ENCODE data around the gene USP10. TPM values are rescaled to one million over a fixed set of nuclear protein-coding genes. Genes with fewer than 3 reads are reported as not detected.

Gene USP10
- polyA plus RNA-seq, 2 of the 4 experiments (the other 2 are of a cell fraction): 61.5 to 93.5 TPM

- Histone ChIP-seq H3K9me3 (no peaks in the 10 kb centered on the region), H3K4me3 (no peak overlapping the region), H3K4me2 (no peak overlapping the region), H3K4me1 (no peaks in the 10 kb centered on the region), H3K27ac (no peak overlapping the region)
- 83% methylated on average over 8 of the region's 8 CpGs for WGBS (ENCODE audit: missing lambda C conversion rate)
- ChIA-PET POLR2A (no interaction called here), CTCF (interaction anchor here (0.7 to 1.6 kb wide), 4 partner anchors 14 to 145 kb away, joined by 3 to 4 read pairs (median 3); no protein-coding TSS in a partner anchor)
- ATAC-seq (no peak), DNase-seq (ENCODE audit: low read depth in 1 of 2, low spot score in 1 of 2) (no peak), FAIRE-seq (no peak)
- TF ChIP-seq HOXB5 (CRISPR knock-in tag; IDR thresholded peaks at IDR 0.05) (no peak), HDAC2 (IDR thresholded peaks at IDR 0.05) (no peak), JUN (IDR thresholded peaks at IDR 0.05) (no peak), MAFK (IDR thresholded peaks at IDR 0.05; ENCODE audit: partially characterized antibody) (no peak), BHLHE40 (IDR thresholded peaks at IDR 0.05; ENCODE audit: low read depth, low read length) (no peak), RFX5 (IDR thresholded peaks at IDR 0.05) (no peak), HOXB13 (CRISPR knock-in tag; IDR thresholded peaks at IDR 0.05; ENCODE audit: low read depth) (no peak), HEYL (CRISPR knock-in tag; IDR thresholded peaks at IDR 0.05) (no peak), CBX8 (IDR thresholded peaks at IDR 0.05) (no peak), RARB (CRISPR knock-in tag; IDR thresholded peaks at IDR 0.05) (no peak), NR3C1 (IDR thresholded peaks at IDR 0.05) (no peak), USF2 (IDR thresholded peaks at IDR 0.05) (no peak), ELK1 (IDR thresholded peaks at IDR 0.05; ENCODE audit: low read depth, low read length) (no peak), TFCP2L1 (CRISPR knock-in tag; IDR thresholded peaks at IDR 0.05) (no peak), HES2 (IDR thresholded peaks at IDR 0.05) (no peak), MAX (IDR thresholded peaks at IDR 0.05) (no peak), HOXA7 (CRISPR knock-in tag; IDR thresholded peaks at IDR 0.05) (no peak), CHD2 (IDR thresholded peaks at IDR 0.05; ENCODE audit: low read length, partially characterized antibody) (no peak), EHF (CRISPR knock-in tag; IDR thresholded peaks at IDR 0.05) (no peak)
These were observed 126.2 kb downstream of the USP10 start for GRCh38 chr16:84825896-84826557.

- DNase-seq (ENCODE audit: low read depth in 1 of 2, low spot score in 1 of 2): no peak
- no peak for ATAC-seq
- H3K9me3 ChIP-seq: no peaks in the 10 kb centered on the region
- H3K27ac ChIP-seq: no peak overlapping the region
- no peaks in the 10 kb centered on the region for H3K4me1 ChIP-seq
- no peak overlapping the region for H3K4me2 ChIP-seq
- CTCF ChIA-PET: interaction anchor here (0.6 to 1.6 kb wide), 4 partner anchors 13 to 428 kb away, joined by 3 read pairs; no protein-coding TSS in a partner anchor
- TF ChIP-seq FOXS1 (CRISPR knock-in tag; IDR thresholded peaks at IDR 0.05): no peak
- TF ChIP-seq HOXB5 (CRISPR knock-in tag; IDR thresholded peaks at IDR 0.05): no peak
- no peak for TF ChIP-seq ELK1 (IDR thresholded peaks at IDR 0.05; ENCODE audit: low read depth, low read length)
- TF ChIP-seq USF2 (IDR thresholded peaks at IDR 0.05): no peak
- TF ChIP-seq REST (IDR thresholded peaks at IDR 0.05): no peak
- no peak for TF ChIP-seq CTCF (IDR thresholded peaks at IDR 0.05)
- TF ChIP-seq TFCP2L1 (CRISPR knock-in tag; IDR thresholded peaks at IDR 0.05): no peak
- no peak for TF ChIP-seq SMC3 (IDR thresholded peaks at IDR 0.05)
- no peak overlapping the region for H3K4me3 ChIP-seq
- WGBS (ENCODE audit: missing lambda C conversion rate): 81% methylated on average over 13 of the region's 13 CpGs
- POLR2A ChIA-PET: no interaction called here
- FAIRE-seq: no peak
These were observed 126.8 kb downstream of the USP10 start for GRCh38 chr16:84826558-84826941.

All from A549 (cell line).